NCI-H1048 (cell line): Measurements from ENCODE around the gene TOB2.
"Not testable (repeated sequence)": the region's sequence is repeated elsewhere in the genome, so short reads cannot be mapped to it uniquely, and the experiment has no call there.

Experiments
- DNase-seq: peaks from one replicate; lab custom pipeline; 2025; lab: John Stamatoyannopoulos, UW

The TOB2 gene

GRCh38 chr22:41429232-41429950, 17.2 kb downstream of the TOB2 start:
- DNase-seq = no peak

GRCh38 chr22:41425660-41426365, 20.8 kb downstream of the TOB2 start:
- DNase-seq = no peak

GRCh38 chr22:41418717-41419116, 27.9 kb downstream of the TOB2 start:
- DNase-seq = no peak

GRCh38 chr22:41417622-41418390, 28.8 kb downstream of the TOB2 start:
- DNase-seq = no peak

- no peak for DNase-seq
Observed at GRCh38 chr22:41415554-41415953, 31.0 kb downstream of the TOB2 start.

GRCh38 chr22:41411021-41411851, 35.4 kb downstream of the TOB2 start:
- no peak for DNase-seq

- no peak for DNase-seq
Observed at GRCh38 chr22:41410311-41410751, 36.3 kb downstream of the TOB2 start.

- DNase-seq = no peak
Observed at GRCh38 chr22:41408665-41409064, 37.9 kb downstream of the TOB2 start.

- DNase-seq = no peak
Observed at GRCh38 chr22:41407433-41407832, 39.2 kb downstream of the TOB2 start.

- DNase-seq = no peak
Observed at GRCh38 chr22:41406410-41406809, 40.2 kb downstream of the TOB2 start.

- DNase-seq = no peak
Observed at GRCh38 chr22:41405588-41405987, 41.0 kb downstream of the TOB2 start.

GRCh38 chr22:41403532-41404318, 42.9 kb downstream of the TOB2 start:
- DNase-seq = peak; percentile 30

GRCh38 chr22:41402851-41403250, 43.8 kb downstream of the TOB2 start:
- not testable (repeated sequence) for DNase-seq

GRCh38 chr22:41401781-41402648, 44.6 kb downstream of the TOB2 start:
- DNase-seq = no peak

GRCh38 chr22:41398921-41399320, 47.7 kb downstream of the TOB2 start:
- DNase-seq = no peak

- no peak for DNase-seq
Observed at GRCh38 chr22:41397143-41397811, 49.3 kb downstream of the TOB2 start.

- no peak for DNase-seq
Observed at GRCh38 chr22:41395531-41396240, 50.9 kb downstream of the TOB2 start.

GRCh38 chr22:41394012-41394356, 52.6 kb downstream of the TOB2 start:
- DNase-seq = no peak

GRCh38 chr22:41387341-41387740, 59.3 kb downstream of the TOB2 start:
- DNase-seq = no peak
